Hematopoietic multipotent progenitor cell treated with erythropoietin and hydrocortisone succinate and interleukin-3 and kit ligand, for 6 days (in vitro differentiated cells): ENCODE results near the gene MRTFB.

Experiments
- DNase-seq: peaks from one replicate; pipeline ENCODE4 v3.0.0-alpha.2; 2015

Gene MRTFB

DNA sequence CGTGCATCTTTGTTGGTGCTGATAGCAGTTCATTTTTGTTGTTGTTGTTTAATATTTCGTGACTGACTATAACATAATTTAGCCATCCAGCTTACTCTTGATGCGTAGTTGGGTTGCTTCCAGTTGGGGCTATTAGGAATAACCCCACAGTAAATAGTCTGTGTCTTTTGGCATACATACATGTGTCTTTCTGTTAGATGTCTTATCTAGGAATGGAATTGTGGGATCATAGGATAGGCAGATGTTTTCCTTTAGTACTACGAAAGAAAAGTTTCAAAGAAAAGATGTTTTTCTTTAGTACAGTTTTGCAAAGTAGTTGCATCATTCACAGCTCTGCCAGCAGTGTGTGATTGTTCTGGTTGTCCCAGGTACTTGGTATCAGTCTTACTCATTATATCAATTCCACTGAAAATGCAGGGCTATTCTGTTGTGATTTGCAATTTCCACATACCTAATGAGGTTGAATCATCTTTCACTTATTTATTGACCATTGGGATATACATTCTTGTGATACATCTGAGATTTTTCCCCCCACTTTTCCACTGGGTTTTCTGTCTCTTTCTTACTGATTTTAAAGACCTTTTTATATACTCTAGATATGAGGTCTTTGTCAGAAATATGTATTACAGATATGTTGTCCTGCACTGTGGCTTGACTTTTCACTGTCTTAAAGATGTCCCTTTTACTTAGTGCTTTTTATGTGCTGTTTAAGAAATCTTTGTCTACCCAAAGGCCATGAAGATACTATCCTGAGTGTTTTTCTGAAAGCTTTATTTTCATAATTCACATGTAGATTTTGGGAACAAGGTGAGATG is 173.3 kb downstream of the MRTFB start:
- no peak for DNase-seq

GRCh38 chr16:14248791-14249190 is 177.7 kb downstream of the MRTFB start:
- no peak for DNase-seq

- DNase-seq, result peak; percentile 67
Measured at GRCh38 chr16:14249291-14250032, 178.3 kb downstream of the MRTFB start.

DNA sequence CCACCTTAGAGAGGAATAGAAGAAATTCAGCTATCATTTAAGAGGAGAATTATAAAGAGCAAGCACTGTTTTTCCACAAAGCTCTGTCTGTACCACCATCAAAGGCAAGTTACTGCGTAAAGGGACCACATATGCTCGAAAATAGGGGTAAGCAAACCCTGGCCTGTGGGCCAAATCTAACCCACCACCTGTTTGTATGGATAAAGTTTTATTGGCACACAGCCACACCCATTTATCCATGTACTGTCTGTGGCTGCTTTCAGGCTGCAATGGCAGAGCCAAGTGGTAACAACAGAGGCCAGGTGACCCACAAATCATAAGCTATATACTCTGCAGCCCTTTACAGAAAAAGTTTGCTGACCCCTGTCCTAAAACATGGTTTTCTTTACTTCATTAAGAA is 180.3 kb downstream of the MRTFB start:
- DNase-seq, result no peak

GRCh38 chr16:14252860-14253259 is 181.7 kb downstream of the MRTFB start:
- no peak for DNase-seq

DNA sequence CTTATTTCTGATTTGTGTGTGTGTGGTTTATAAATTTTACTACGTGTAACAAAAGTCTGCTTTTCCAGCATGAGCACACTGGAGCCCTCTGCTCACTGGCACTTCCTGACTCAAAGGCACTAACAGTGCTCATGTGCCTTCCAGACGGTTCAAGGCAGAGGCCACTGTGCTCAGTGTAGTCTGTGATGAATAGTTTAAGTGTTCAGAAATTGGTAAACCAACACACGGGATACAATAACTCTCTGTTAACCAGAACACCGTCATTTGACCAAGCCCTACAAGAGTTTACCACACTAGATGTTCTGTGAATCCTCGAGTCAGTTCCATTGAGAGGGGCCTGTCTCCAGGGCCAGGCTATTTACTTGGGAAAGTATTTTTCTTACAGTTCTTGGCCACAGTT is 191.9 kb downstream of the MRTFB start:
- DNase-seq, result no peak

DNA sequence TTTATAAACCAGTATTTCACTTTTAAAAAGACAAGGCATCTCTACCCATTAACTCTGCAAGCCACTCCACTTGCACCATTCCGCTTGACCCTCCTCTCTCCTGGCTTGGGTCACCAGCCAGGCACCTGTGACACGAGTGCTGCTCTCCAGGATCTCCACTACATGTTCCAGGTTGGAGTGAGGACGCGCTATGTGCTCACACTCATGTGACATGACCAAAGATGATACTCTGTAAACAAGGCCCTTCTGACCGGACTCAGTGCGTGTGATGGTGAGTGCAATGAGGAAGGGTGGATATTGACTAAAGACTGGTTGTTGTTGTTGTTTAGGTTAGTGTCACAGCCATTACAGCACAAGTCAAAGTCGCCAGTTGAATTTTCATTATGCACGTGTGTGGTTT is 192.7 kb downstream of the MRTFB start:
- DNase-seq, result no peak

GRCh38 chr16:14264327-14264943 is 193.3 kb downstream of the MRTFB start:
- no peak for DNase-seq

- no peak for DNase-seq
Measured at GRCh38 chr16:14268073-14268472, 197.0 kb downstream of the MRTFB start.

DNA sequence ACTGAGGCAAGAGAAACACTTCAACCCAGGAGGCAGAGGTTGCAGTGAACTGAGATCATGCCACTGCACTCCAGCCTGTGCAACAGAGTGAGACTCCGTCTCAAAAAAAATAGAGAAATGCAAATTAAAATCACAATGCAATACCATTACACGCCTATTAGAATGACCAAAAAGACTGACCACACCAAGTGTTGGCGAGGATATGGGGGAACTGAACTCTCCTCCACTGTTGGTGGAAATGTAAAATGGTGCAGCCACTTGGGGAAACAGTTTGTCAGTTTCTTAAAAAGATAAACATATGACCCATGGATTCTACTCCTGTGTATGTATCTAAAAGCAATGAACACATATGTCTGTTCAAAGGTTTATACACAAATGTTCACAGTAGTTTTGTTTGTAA is 204.8 kb downstream of the MRTFB start:
- DNase-seq, result no peak

DNA sequence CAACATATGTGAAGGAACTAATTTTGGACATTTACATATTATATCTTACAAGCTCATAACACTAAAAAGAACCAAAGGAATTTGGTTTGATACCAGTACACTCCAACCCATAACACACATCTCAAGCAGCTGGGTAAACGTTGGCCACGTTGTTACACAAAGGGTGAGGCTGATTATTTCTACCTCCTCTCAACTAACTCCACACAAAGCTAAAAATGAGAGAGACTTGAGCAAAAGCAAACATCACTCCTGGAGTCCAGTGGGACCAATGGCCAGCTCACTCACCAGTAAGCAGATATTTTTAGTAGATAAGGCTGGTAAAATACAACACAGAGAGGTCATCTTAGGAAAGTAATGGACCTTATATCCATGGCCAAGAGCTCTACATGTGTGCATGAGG is 207.6 kb downstream of the MRTFB start:
- no peak for DNase-seq

- DNase-seq, result no peak
Measured at GRCh38 chr16:14280541-14280940, 209.4 kb downstream of the MRTFB start.

GRCh38 chr16:14283786-14284185 is 212.7 kb downstream of the MRTFB start:
- no peak for DNase-seq

DNA sequence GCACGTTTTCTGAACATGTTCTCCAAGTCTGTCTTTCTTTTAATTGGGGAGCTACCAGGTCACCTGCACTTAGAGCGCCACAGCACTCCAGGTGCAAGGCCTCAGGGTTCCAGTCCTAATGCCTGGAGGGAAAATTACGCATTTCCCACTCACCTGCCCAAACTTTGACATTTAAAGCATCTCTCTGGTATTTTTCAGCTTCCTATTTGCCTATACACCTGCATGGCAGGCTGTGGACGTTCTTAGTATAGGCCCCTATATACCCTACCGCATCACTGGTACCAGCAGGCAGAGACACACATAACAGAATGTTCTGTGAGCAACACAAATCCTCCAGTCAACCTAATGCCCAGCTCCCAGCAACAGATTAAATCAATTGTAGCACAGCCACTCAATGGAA is 213.3 kb downstream of the MRTFB start:
- DNase-seq, result no peak

DNA sequence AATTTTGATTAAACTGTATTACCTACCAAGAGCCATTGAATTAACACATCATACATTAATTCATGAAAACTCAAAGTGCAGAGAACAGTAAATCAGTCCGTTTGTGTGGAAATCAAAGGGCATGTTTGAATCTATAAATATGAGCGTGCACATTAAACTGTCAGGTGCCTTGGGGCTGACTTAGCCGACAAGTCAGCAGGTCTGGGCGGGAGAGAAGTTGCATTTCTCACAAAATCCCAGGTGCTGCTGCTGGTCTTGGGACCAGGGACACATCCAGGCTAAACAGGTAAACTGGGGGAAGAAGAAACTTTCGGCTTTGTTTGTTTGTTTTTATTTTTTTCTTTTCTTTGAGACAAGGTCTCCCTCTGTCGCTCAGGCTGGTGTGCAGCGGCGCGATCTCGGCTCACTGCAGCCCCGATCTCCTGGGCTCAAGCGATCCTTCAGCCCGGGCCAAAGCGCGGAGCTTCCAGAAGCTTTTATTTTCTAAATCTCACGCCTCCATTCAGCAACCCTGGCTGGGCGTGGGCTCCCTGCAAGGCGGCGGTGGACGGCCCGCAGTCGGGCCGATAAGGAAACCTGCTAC is 213.9 kb downstream of the MRTFB start:
- DNase-seq, result peak; percentile 80

DNA sequence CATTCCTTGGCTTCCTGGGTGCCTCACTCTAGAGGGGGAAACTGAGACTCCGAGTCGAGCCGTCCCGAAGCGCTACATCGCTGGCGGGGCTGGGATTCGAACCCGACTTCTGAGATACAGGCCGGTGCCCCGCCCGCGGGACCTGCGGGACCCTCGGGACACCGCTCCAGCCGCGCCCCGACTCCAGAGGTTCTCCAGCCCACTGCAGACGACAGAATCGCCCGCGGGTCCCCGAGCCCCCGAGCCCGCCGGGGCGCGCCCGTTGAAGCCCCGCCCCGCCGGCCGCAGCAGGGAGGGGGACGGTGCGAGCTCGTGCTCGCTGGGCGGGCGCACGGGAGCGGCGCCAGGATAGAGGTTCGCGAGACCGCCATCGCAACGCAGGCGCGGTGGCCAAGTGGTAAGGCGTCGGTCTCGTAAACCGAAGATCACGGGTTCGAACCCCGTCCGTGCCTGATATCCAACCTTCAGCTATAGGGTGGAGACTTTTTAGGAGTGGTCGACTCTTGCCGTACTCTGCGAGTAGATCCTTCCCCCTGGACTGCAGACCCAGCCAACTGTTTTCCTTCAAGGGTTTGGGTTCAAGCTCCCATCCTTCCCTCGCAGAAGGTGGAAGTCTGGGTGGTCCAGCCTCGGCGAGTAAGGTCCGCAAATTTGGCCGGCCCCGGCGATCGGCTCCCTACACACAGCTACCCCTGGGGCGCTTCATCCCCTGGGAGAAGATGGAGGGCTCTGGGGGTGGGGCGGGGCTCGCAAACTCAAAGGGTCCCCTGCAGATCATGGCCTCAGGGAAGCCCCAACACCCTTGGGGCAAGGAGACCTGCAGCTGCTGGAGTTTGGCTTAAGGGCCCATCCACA is 214.6 kb downstream of the MRTFB start:
- peak; percentile 95 for DNase-seq

- DNase-seq, result peak; percentile 76
Measured at GRCh38 chr16:14286368-14287230, 215.5 kb downstream of the MRTFB start.

DNA sequence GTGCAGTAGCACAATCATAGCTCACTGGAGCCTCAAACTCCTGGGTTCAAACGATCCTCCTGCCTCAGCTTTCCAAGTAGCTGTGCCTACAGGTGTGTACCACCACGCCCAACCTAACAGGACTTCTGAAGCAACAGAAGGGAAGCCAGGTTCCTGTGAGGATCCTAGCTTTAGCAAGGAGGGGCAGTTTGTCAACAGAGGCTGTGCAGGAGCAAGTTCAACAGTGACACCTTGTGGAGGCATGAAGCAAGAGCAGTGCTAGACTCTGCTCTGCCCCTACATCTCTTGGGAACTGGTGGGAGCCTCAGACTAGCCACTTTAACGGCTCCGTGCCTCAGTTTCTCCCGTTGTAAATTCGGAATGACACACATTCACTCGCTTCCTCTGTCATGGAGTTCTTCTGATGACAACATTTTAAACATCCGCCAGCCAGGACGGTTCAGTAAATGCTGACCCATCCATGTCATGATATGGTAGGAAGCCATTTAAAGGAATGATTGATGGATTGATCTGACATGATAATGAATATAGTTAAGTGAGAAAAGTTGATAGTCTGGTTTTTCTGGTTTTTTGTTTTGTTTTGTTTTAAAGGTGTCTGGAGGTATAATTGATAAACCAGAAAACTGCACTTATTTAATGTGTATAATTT is 218.7 kb downstream of the MRTFB start:
- DNase-seq, result peak; percentile 57

DNA sequence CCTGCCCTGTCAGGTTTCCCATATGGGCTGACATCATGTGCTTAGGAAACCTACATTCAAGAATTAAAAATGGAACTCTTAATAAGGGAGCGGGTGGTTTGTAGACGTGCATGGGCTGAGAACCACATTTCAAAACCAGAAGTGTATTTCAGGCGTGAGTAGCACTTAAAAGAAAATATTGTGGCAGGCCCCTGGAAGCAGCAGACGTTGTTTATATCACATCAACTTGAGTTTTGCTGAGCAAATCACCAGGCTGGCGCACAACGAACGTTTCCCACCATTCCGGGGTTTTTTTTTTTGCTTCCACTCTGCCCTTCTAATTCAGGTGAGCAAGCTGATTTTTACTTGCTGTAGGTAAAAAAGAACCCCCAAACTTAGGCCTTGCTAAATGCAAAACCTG is 220.2 kb downstream of the MRTFB start:
- no peak for DNase-seq

- DNase-seq, result no peak
Measured at GRCh38 chr16:14292051-14292825, 221.1 kb downstream of the MRTFB start.
